GM13976 (cell line): ENCODE data around the gene MRFAP1L1.

ENCODE experiments used
- DNase-seq: peaks from one replicate; pipeline ENCODE4 v3.0.0; 2012; ENCODE audit warnings: low spot score
- in situ Hi-C: fragments of 300-500 bp; cut with MboI; formaldehyde crosslinking; loops from one replicate; pipeline ENCODE4 v1.12.0; 2022; ENCODE audit warnings: low sequenced_read_pairs, mixed read lengths, inconsistent platforms; ENCODE audit not compliant: unreplicated experiment
- TF ChIP-seq, protein P1 (sequence below): IDR thresholded peaks from 2 replicates; pipeline ENCODE4 v1.5.1; 2012; ENCODE audit warnings: borderline replicate concordance, mild to moderate bottlenecking; ENCODE audit not compliant: insufficient read depth; ENCODE audit errors: extremely low read depth, missing control alignments, control extremely low read depth

MRFAP1L1 gene

DNA sequence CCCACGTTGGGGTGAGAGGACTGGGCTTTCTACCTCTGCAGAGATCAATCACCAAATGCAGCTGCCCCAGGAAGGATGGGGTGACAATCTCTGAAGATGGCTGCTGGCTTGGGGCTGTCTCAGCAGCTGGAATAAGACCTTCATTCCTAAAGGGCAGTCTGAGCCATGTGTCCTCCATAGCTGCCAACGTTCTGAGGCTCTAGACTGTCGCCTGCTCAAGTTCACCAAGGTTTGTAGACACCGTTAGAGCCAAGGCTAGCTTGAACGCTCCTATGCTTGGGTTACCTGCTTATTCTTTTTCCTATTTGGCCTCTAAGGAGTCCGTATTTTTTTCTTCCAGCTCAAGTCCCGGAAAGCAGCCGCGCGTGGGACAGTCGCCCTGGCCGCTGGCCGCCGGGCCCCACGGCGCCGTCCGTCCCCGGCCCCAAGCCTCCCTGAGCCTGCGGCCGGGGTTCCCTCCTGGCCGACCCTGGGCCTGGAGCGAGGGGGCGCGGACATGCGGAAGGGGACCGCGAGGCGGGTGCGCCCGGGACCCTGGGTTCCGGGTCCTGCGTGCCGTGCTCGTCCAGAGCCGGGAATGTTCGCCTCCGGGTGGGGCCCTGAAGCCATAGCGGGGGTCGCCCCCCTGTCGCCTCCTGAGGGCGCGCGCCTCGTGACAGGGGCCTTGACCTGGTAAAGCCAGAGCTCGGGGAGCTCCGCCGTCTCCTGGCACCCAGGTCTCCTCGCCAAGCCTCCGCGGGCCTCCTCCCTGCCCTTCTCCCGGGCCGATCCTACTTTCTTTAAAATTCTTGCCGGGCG is 45.9 kb downstream of the MRFAP1L1 start:
- in situ Hi-C loops, result no loop called here
- TF ChIP-seq, protein P1, sequence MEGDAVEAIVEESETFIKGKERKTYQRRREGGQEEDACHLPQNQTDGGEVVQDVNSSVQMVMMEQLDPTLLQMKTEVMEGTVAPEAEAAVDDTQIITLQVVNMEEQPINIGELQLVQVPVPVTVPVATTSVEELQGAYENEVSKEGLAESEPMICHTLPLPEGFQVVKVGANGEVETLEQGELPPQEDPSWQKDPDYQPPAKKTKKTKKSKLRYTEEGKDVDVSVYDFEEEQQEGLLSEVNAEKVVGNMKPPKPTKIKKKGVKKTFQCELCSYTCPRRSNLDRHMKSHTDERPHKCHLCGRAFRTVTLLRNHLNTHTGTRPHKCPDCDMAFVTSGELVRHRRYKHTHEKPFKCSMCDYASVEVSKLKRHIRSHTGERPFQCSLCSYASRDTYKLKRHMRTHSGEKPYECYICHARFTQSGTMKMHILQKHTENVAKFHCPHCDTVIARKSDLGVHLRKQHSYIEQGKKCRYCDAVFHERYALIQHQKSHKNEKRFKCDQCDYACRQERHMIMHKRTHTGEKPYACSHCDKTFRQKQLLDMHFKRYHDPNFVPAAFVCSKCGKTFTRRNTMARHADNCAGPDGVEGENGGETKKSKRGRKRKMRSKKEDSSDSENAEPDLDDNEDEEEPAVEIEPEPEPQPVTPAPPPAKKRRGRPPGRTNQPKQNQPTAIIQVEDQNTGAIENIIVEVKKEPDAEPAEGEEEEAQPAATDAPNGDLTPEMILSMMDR, result no peak
- DNase-seq, result no peak

DNA sequence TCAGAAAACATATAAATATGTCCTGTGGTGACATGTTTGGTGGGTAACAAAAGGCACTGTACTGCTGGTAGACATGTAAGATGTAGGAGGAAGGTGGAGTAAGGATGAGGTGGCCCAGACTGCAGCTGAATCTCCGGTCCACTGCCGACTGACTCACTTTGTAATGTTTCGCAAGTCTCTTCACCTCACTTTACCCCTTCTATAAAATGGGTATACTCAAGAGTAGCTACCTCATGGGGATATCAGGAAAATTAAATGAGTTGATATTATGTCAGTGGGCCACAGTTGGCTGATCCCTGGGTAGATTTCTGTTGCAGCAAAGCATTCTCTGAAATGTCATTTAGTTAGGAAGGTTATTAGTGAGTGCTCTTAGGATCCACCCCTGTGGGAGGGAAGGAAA is 47.1 kb downstream of the MRFAP1L1 start:
- no peak for DNase-seq
- TF ChIP-seq, protein P1, result no peak
- in situ Hi-C loops, result no loop called here

DNA sequence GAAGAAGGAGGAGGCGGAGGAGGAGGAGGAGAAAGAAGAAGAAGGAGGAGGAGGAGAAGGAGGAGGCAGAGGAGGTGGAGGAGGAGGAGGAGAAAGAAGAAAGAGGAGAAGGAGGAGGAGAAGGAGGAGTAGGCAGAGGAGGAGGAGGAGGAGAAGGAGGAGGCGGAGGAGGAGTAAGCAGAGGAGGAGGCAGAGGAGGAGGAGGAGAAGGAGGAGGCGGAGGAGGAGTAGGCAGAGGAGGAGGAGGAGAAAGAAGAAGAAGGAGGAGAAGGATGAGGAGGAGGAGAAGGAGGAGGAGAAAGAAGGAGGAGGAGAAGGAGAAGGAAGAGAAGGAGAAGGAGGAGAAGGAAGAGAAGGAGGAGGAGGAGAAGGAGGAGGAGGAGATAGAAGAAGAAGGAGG is 49.2 kb downstream of the MRFAP1L1 start:
- no peak for DNase-seq
- in situ Hi-C loops, result no loop called here
- TF ChIP-seq, protein P1, result no peak

DNA sequence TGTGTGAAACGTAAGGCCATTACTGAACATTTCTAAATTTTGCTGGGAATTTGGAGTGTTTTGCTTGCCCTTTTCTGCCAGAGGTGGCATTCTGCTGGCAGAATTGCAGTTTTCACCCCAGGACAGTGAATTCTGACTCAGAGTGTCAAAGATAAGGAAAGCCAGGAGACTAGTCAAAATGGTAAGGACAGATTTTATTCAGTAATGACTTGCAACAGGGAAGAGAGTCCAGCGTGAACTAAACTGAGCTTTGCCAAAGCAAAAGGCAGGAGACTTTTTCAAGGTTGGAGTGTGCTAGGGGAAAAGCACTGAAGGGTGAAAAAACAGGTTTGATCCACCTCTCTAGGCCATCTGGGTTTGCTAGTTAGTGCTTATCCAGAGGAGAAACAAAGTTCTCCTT is 49.8 kb downstream of the MRFAP1L1 start:
- TF ChIP-seq, protein P1, result no peak
- no peak for DNase-seq
- in situ Hi-C loops, result no loop called here

DNA sequence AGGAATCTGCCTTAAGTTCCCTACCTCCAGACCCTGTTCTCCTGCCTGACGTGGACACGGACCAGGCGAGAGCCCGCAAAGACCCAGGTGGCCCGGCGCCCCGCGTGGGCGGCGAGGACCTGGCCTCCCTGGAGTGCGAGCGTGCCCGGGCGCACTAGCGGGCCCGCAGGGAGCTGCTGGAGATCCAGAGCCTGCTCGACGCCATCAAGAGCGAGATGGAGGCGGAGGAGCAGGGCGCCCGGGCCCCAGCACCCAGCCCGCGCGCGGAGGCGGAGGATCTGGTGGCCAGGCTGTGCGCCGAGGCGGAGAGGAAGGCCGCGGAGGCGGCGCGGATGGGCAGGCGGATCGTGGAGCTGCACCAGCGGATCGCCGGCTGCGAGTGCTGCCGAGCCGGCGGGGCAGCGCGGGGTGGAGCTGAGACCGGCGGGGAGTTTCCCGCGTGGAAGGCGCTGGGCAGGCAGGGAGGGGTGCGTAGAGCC is 51.0 kb downstream of the MRFAP1L1 start:
- TF ChIP-seq, protein P1, result no peak
- in situ Hi-C loops, result no loop called here
- DNase-seq, result no peak

DNA sequence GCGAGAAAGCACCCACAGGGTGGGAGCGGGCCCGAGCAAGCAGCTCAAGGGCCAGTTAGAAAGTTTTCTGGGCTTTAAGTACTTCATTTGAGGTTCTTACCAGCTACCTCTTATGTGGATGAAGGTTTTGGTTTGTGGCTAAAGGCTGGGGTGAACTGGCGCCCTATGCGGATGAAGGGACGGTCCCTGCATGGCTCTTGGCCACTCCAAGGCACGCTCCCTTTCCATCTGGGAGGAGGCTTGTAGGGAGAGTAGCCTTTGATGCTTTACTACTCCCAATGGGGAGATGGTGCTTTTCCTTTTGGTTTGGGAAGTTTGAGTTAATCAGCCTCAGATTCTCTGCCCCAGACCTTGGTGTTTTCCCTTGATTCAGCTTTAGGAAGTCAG is 51.5 kb downstream of the MRFAP1L1 start:
- TF ChIP-seq, protein P1, result no peak
- no peak for DNase-seq
- in situ Hi-C loops, result no loop called here
